Endothelial cell of hepatic sinusoid (primary cell): ENCODE data around the gene DARS1.

Experiments used
- in situ Hi-C: cut with HindIII; loops from 2 replicates; pipeline ENCODE4 v1.10.0; 2017; ENCODE audit warnings: low sequenced_read_pairs

The DARS1 gene

DNA sequence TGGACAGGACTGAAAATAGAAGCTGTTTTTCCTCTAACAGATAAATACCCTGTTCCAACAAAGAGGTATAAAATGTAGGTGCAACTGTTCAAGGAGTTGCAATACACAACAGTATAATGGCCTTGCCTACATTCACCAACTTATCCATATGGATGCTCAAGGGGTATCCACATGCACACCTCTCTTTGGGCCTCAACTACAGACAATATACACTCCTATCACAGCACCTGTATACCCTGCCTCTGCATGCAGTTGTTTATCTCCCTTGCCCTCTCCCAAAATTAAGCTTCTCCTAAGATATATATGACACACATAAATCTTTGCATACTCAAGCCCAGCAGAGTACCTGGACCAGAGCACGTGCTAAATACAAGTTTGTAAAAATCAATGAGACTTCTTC is 37.3 kb downstream of the DARS1 start:
- in situ Hi-C loops: no loop called here

DNA sequence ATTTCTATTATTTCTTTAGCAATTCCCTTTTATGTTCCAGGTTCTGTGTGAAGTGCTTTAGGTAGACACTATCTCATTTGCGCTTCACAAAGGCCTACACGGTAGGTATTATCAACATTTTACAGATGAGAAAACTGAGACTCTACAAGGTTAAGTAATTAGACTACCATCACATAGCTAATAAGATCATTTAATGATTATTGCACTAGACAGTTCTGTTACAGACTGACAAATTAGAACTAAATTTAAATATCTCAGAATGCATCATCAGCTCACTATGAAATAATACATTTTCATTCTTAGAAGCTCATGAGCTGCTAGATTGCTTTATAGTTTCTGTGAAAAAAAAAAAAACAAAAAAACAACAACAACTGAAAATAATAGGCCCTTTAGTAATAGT is 37.9 kb downstream of the DARS1 start:
- in situ Hi-C loops: no loop called here

DNA sequence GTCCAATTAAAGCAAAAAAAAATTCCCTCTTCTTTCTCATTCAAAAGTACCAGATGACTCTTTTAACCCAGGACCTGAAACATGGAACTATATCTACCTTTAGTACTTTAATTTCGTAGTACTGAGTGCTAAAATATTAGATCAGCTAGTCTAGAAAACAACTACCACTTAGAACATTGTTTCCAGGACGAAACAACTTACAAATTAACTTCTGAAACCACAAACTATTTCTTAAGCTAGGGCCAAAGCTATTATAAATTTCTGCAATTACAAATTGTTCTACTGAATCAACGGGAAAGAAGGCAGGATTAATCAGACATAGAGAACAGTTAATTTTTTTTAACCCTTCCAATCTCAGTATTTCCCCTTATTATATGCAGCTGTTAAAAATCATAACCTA is 39.9 kb downstream of the DARS1 start:
- in situ Hi-C loops: no loop called here

DNA sequence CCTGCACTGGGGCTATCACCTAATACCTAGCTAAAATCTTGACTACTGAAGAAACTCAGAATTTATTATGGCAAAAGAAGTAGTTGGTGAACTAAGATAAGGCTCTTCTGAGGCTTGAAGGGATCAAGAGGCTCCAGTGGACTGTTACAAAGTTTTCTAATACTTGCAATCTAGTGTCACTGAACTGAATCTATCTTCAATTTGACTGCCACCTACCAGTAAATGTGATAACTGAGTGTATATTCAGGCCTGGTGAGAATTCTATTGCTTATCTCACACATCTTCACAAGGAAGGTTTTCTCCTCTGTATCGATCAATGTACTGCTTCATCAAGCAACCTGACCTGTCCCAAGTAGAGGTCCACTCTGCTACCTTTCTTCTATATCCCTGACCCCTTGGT is 40.8 kb downstream of the DARS1 start:
- in situ Hi-C loops: no loop called here

DNA sequence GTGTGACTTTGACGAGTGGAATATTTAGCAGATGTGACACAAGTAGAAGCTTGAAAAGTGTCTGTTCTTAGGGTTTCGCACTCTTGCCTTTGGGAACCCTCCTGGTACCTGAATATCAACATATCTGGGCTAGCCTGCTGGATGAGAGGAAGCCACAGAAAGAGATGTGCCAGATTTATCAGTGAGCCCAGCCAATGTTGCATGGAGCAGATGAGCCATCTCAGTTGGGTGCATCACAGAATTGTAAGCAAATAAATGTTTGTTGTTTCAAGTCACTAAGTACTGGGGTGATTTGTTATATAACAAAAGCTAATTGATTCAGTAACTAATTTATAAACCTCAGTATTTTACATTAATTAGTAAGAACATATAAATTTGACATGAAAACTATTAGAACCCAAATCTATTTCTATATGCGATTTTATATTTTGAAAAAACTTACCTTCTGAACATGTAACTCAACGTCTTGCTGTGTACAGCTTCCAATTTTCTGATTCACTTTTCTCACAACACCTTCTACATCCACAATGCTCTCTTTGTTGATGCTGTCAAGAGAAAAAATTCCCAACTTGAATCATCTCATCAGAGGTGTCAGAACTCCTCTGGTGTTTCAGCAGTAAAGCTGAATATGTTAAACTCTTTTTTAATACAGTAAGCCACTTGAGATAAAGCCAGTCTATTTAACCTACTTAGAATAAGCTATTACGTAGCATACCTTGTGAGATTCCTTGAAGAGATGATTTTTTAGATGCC is 42.3 kb downstream of the DARS1 start:
- in situ Hi-C loops: no loop called here

DNA sequence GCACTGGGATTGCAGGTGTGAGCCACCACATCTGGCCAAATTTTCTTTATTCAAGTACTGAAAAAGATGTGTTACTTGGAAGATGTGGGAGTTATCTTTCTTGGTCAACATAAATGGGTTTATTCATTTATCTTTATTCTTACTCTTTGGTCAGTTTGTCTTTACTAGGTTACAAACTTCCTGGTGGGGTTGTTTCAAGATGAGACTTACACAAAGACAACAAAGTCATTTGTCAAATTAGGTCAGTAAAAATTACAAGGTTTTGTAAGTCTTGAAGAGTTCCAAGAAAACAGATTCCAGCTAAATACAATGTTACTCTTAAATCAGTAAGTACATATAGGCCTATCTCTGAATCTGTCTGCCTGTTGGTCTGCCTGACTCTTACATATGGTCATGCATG is 48.9 kb downstream of the DARS1 start:
- in situ Hi-C loops: no loop called here

DNA sequence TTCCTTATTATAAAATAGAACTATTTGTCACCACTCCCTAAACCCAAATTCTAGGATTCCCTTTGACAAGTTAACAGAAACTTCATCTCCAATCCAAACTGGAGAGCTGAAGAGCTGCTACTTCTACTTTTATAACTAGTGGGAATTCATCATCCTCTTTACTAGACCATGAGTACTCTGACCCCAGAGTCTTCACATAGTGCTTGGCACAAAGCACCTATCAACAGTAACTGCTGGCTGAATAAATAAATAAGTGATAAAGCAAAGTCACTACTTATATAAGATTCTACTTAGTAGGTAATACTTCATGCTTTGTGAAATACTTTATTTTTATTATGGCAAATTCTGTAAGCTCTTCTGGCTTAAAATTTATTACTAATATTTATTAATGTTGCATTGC is 49.5 kb downstream of the DARS1 start:
- in situ Hi-C loops: no loop called here

DNA sequence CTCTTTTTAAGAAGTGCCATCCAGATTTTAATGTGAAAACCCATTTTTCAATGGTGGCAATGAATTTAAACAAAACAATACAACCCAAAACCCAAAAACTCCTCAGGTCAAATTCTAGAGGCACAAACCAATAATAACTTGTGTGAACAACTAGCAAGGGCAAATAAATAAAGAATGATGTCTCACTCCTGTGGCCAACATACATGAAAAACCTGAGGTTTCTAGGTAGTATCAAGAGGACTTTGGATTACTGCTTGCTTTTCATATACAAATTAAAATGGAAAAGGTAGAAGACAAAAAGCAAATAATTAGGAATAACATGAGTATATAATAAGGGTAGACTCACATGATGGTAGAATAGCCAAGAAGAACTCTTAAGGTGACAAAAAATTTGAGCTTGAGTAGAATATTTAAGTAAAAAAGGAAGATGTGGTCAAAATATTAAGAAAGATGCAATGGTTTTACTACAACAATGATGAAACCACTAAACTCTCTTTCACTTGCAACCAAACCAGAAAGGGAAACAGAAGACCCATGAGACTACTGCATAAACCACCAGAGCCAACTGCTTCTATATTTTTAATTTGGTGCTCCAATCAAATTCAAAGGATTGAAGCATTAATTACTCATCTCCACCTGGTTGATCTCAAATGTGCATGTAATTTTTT is 53.5 kb downstream of the DARS1 start:
- in situ Hi-C loops: no loop called here

DNA sequence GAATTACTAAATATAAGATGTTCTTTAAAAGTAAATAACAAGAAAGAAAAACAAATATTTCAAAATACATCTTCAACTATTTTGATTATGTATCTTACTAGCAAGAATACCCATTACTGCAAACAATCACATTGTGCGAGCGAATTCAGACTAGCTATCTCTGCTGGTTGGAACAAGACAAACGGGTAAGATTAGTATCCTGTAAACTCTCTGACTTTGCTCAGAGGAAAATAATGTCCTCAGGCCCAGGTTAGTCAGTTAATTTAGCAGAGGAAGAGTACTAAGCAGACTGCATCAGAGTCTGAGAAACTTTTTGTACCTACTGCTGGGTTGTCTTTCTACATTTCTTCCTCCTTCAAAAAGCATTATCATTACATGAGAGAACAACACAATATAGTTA is 58.8 kb downstream of the DARS1 start:
- in situ Hi-C loops: no loop called here

DNA sequence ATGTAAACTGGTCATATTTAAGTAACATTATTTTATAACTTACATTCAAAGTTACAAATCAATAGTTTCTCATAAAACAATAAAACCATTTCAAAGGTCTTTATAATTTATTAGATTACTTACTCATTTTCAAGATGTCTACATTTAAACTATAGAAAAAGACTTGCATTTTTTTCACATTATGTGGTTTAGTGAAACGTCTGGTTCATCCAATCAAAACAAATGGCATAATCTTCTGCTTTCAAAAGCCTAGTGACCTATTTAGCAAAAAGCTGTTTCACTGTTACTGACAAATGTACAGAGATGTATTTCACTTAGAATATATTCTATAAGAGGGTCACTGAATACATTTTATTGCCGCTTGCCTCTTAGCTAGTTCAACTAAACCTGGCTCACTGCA is 59.9 kb downstream of the DARS1 start:
- in situ Hi-C loops: no loop called here

DNA sequence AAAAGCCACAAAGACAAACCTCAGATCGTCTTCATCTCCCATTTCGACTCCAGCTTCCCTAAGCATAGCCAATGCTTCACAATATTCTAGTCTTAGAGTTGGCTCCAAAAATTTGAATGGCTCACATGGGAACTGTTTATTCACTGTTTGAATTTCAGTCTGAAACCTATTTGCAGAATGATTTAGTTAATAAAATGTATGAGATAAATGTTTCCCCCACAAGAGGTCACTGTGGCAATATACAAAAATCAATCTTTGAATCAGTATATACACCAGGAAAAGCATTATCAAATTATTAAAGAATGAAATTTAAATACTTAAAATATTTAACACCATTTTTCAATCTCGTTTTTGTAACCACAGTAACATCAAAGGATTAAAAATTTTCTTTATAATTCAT is 69.2 kb downstream of the DARS1 start:
- in situ Hi-C loops: loop anchor here (25.0 kb wide), 1 partner anchor 471 kb away; no protein-coding TSS in a partner anchor

DNA sequence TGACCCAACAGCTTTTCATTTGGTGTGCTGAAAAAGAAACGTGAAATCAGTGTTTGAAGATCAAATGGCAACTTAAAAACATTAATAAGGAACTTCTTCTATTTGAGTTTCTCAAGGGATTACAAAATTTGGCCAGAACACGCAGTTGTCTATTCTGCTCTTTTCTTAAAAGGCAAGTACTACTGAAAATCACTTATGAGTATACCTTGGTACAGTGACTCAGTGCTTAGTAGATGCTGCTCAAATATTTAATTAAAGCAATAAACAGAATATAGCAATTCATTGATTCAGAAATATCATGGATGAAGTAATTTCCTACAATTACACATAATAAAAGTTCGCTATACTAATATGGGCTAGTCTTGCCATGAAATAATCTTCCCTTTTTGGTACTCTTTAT is 70.9 kb downstream of the DARS1 start:
- in situ Hi-C loops: loop anchor here (25.0 kb wide), 1 partner anchor 473 kb away; no protein-coding TSS in a partner anchor

DNA sequence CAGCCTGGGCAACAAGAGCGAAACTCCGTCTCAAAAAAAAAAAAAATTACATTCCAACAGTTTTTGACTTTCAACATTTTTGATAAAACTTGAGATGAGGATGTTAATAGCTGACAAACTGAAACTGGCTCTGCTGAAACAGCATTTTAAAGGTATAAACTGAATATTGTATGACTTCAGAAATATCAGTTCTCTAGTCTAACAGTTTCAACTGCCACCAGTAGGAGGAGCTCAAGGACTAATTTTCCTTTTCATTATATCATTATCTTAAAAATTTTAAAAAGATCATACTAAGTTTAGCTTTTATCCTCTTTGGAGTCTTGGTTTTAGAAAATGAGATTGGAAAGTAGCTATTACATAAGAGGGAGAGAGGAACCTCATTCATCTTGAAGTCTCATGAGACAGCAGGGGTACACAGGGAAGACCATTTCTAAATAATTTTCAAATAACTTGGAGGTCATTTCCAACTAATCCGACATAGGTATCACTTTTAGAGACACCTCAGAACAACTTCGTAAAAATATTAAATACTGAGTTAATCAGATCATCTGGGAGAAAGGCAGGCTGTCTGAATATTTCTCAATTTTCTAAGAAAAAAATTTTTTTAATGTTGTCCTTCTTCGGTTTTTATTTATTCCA is 71.6 kb downstream of the DARS1 start:
- in situ Hi-C loops: loop anchor here (25.0 kb wide), 1 partner anchor 473 kb away; no protein-coding TSS in a partner anchor

DNA sequence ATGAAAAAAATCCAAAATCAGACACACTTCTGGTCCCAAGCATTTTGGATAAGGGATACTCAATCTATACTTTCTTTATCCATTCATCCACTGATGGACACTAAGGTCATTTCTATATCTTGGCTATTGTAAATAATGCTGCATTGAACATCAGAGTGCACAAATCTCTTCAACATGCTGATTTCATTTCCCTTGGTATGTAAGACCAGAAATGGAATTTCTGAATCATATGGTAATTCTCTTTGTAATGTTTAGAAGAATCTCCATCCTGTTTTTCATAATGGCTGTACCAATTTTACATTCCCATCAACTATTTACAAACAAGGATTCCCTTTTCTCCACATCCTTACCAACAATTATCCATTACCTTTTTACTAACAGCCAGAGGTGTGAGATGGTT is 75.5 kb downstream of the DARS1 start:
- in situ Hi-C loops: loop anchor here (25.0 kb wide), 1 partner anchor 477 kb away; no protein-coding TSS in a partner anchor

DNA sequence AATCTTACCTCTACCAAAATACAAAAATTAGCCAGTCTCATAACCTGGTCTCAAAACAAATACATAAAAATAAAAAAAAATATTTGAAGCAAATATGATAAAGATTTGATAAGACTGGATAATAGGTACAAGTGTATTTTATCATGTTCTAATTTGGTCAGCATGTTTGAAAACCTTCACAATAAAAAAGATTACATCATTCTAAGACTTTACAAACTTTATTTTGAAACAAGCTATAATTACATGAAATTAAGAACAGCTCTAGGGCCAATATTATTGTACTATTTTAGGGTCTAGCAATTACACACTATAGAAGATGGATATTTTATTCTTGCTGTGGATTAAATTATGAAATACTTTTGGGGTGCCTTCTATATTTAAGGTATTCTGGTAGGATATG is 79.7 kb downstream of the DARS1 start:
- in situ Hi-C loops: loop anchor here (25.0 kb wide), 1 partner anchor 482 kb away; no protein-coding TSS in a partner anchor

DNA sequence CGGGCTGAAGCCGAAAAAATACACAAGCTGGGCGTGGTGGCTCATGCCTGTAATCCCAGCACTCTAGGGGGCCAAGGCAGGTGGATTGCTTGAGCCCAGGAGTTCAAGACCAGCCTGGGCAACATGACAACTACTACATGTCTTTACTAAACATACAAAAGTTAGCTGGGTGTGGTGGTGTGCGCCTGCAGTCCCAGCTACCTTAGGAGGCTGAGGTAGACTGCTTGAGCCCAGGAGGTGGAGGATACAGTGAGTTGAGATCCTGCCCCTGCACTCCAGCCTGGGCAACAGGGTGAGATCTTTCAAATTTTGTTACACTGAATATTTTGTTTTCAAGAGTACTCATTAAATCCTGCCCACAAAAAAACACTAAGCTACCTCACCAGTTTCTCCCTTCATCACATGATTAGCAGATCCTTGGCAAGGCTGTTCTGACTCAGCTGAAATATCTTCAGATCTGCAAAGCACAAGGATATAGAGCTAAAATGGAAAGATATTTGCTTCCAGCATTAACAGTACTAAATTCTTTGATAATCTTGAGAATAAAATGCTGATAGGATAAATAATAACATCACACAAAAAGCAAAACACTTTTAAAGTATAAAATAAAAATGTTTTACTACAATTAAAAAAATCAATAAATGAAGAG is 81.0 kb downstream of the DARS1 start:
- in situ Hi-C loops: loop anchor here (25.0 kb wide), 1 partner anchor 483 kb away; no protein-coding TSS in a partner anchor

DNA sequence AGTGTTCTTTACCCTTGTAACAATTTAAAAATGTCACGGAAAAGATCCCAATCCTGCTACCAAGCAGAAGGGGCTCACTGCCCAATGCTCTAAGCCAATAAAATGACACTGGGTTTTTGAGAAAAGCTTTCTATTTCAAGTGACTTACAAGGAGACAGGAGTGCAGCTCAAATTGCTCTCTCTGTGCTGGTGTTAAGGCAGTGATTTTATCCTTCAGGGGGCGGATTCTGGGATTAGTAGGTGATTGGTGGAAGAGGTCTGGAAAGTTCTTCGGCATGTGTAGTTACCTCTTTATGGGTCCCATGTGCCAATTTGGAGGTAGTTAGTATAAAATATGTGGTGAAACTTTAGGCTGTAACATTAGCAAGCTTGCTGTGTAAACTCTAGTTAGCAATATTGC is 81.8 kb downstream of the DARS1 start:
- in situ Hi-C loops: loop anchor here (25.0 kb wide), 1 partner anchor 484 kb away; no protein-coding TSS in a partner anchor

DNA sequence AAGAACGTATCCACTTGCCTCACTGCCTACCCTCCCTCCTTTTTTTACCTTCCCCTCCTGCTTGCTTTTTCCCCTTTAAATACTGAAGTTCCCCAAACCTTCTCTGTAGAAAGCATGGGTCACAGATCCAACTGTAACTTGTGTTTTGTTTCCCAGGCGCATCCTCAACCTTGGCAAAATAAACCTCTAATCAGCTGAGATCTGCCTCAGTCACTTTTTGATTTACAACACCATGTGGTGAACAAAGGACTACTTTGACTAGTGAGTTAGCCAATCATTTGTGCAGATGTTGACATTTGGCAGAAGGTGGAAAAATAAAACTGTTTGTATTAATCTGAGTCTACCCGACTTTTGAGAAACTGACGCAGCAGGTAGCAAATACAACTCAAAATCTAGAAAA is 85.9 kb downstream of the DARS1 start:
- in situ Hi-C loops: loop anchor here (5.0 kb wide), 1 partner anchor 52 kb away; no protein-coding TSS in a partner anchor

DNA sequence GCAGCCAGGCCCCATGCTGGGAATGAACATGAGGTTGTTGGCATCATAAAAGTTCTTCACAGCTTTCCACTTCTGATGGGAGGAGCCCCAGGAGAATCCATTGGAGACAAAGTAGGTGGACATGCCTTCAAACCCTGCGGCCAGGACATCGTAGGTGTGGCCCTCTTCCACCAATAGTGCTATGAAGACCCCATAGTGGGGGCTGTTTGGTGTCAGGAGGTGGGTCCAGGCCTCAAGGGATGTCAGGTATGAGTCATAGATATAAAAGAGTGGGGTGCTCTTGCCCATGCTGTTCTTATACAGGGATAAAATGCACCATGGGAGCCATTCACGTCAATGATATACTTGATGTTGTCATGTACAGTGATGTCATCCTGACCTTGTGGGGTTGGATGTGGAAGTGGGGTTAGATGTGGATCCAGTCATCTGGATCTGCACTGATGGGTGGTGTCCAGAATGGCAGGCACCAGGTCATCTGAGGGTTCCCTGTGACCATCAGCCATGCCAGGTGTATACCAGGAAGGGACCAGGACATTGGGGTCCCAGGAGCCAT is 87.1 kb downstream of the DARS1 start:
- in situ Hi-C loops: loop anchor here (5.0 kb wide), 1 partner anchor 51 kb away; no protein-coding TSS in a partner anchor

DNA sequence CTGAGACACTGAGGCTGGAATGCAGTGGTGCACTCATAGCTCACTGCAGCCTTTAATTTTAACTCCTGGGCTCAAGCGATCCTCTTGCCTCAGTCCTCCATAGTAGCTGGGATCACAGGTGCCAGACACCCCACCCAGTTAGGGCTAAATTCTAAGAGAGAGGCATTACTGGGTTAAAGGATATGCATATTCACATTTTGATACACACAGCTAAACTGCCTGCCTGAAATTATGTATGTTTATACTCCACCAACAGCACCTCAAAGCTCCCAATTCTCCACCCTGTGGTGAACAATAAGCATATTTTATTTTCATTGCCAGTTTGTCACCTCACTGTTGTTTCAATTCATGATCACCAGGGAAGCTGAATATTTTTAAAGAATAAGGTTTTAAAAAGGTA is 90.5 kb downstream of the DARS1 start:
- in situ Hi-C loops: loop anchor here (5.0 kb wide), 1 partner anchor 48 kb away; no protein-coding TSS in a partner anchor

DNA sequence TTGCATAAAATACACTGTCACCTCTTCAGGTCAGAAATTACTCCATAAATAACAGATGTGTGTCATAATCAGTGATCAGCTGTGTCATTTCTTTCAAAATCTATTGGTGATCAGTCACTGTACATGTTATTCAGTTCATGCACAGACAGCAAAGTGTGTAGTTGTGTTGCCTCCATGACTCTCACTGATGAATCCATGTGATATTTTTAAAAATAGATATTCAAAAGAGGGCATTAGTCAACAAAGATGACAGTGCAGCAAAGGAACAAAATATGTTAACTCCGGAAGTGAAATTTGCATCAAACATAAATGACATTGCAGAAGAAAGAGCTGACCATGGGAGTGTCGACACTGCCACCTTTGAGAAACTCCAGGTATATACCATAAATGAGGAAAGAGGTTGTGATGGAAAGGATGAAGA is 92.0 kb downstream of the DARS1 start:
- in situ Hi-C loops: no loop called here
